Activated T-cell treated with anti-CD3 and anti-CD28 coated beads, Interleukin-2, amount 50 U/mL, for 24 hours (primary cell): ENCODE results near the gene PLVAP.
A peak's percentile ranks its signal among the peaks of the same experiment; 100 is the strongest.

ENCODE experiments used
- DNase-seq: peaks from one replicate; pipeline ENCODE4 v3.0.0-alpha.2; 2020
- H3K27ac Mint-ChIP-seq: 2 replicates; pipeline ENCODE4 v1.8.0; 2020; ENCODE audit warnings: mild to moderate bottlenecking, mixed read lengths
- H3K27me3 Mint-ChIP-seq: 2 replicates; pipeline ENCODE4 v1.8.0; 2020; ENCODE audit warnings: mixed read lengths
- H3K36me3 Mint-ChIP-seq: 2 replicates; pipeline ENCODE4 v1.8.0; 2020; ENCODE audit warnings: low read depth, mixed read lengths
- H3K4me1 Mint-ChIP-seq: 2 replicates; pipeline ENCODE4 v1.8.0; 2020; ENCODE audit warnings: low read depth, mixed read lengths
- H3K4me3 Mint-ChIP-seq: 2 replicates; pipeline ENCODE4 v1.8.0; 2020; ENCODE audit warnings: mild to moderate bottlenecking, moderate library complexity, mixed read lengths
- H3K9me3 Mint-ChIP-seq: 2 replicates; pipeline ENCODE4 v1.8.0; 2020; ENCODE audit warnings: mixed read lengths

Gene PLVAP

DNA sequence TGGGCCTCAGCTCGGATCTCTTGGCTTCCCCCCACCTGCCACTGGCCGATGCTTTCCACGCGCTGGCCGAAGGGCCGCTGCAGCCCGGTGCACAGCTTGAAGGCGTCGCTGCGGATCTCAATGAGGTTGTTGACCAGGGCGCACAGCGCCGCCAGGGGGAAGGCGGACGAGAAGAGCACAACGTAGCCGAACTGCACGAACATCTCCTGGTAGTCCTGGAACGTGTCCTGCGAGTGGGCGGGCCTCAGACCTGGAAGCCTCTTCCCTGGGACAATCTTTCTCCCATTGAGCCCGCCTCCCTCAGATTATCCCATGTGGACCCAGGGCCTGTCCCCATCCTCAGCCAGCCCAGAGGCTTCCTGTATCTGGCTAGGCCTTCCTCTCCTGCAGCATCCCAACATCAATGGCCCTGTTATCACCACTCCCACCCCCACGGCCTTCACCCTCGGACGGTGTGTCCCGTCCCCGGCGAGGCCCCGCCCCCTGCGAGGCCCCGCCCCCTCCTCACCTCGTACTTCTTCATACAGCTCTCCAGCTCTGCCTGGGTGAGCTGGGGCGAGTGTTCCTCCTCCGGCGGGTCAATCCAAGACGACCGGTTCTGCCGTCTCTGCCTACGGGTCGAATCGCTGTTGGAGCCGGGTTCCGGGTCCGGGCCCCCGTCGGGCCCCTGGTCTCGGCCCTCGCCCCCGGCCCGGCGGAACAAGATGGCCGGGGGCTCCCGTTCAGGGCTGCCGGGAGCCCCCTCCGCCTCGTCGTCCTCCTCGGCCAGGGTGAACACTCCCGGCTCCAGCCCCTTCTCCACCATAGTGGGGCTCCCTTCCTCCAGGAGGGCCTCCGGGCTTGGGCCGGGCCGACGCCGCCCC is 49.3 kb downstream of the PLVAP start:
- H3K4me1 Mint-ChIP-seq: peaks cover 15% of the 10 kb centered on the region
- DNase-seq: peak; percentile 77
- H3K9me3 Mint-ChIP-seq: no peaks in the 10 kb centered on the region
- peaks cover 2% of the 10 kb centered on the region for H3K36me3 Mint-ChIP-seq
- peak overlapping the region; percentile 58 for H3K4me3 Mint-ChIP-seq
- no peaks in the 10 kb centered on the region for H3K27me3 Mint-ChIP-seq
- no peak overlapping the region for H3K27ac Mint-ChIP-seq

DNA sequence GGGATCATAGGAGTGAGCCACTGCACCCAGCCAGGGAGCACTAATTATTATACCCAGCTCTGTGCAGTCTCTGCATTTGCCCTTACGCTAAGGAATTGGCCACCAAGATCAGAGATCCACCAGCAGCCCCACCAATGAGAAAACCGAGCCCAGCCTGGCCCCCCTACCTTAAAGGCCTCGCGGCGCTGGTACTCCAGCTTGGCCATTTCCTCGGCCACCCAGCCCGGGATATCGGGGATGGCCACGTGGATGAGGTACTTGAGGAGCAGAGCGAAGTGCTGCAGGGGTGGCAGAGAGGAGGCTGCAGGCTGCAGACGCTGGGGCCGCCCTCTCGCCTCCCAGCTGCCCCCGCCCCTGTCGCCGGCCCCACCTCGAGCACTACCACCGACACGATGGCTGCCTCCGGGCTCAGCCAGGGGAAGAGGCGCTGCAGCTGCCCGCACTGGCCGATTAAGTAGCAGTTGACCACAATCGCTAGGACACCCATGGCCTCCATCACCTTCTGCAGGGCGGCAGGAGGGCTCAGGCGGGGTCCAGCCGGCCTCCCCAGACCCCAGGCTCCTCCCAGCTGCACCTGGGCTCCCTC is 50.0 kb downstream of the PLVAP start:
- Mint-ChIP-seq H3K36me3 (peaks cover 8% of the 10 kb centered on the region), H3K27me3 (no peaks in the 10 kb centered on the region), H3K27ac (no peak overlapping the region), H3K4me3 (no peak overlapping the region), H3K4me1 (peaks cover 11% of the 10 kb centered on the region), H3K9me3 (no peaks in the 10 kb centered on the region)
- DNase-seq: no peak

DNA sequence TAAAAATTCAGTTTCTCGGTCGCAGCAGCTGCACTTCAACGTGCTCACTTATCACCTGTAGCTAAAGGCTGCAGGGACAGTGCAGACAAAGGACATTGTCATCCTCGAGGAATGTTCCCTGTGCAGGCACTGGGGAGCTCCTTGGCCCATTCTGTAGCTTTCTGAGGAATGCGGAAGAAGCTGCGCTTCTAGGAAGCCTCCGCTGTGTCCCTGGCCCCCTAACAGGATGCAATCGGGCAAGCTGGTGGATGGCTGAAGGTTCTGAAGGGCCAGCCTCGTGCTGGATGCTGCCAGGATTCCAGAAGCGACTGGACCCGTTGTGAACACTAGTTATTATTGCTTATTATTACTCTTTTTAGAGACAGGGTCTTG is 50.6 kb downstream of the PLVAP start:
- no peak for DNase-seq
- peaks cover 10% of the 10 kb centered on the region for H3K36me3 Mint-ChIP-seq
- no peaks in the 10 kb centered on the region for H3K27me3 Mint-ChIP-seq
- peaks cover 11% of the 10 kb centered on the region for H3K4me1 Mint-ChIP-seq
- no peak overlapping the region for H3K27ac Mint-ChIP-seq
- H3K9me3 Mint-ChIP-seq: no peaks in the 10 kb centered on the region
- H3K4me3 Mint-ChIP-seq: no peak overlapping the region

DNA sequence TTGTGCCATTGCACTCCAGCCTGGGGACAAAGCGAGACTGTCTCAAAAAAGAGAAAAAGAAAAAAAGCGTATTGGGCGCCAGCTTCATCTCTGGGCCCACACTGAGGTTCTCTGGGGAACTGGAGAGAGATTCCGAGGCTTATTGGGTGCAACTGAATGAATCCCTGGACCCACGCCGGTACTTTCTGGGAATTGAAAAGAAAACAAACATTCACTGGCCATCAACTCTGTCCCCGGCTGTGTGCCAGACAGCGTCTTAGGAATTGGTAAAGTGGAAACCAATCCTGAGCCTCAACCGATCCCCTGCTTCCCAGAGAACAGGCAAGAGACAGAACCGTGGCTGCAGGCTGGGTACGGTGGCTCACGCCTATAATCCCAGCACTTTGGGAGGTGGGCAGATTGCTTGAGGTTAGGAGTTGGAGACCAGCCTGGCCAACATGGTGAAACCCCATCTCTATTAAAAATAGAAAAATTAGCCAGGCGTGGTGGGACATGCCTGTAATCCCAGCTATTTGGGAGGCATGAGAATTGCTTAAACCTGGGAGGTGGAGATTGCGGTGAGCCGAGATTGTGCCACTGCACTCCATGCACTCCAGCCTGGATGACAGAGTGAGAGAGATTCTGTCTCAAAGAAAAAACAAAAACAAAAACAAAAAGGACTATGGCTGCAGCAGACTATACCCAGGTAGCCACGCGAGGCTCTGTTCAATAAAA is 51.1 kb downstream of the PLVAP start:
- H3K36me3 Mint-ChIP-seq: peaks cover 13% of the 10 kb centered on the region
- no peak for DNase-seq
- H3K9me3 Mint-ChIP-seq: no peaks in the 10 kb centered on the region
- H3K4me3 Mint-ChIP-seq: no peak overlapping the region
- H3K4me1 Mint-ChIP-seq: peaks cover 11% of the 10 kb centered on the region
- no peak overlapping the region for H3K27ac Mint-ChIP-seq
- no peaks in the 10 kb centered on the region for H3K27me3 Mint-ChIP-seq

DNA sequence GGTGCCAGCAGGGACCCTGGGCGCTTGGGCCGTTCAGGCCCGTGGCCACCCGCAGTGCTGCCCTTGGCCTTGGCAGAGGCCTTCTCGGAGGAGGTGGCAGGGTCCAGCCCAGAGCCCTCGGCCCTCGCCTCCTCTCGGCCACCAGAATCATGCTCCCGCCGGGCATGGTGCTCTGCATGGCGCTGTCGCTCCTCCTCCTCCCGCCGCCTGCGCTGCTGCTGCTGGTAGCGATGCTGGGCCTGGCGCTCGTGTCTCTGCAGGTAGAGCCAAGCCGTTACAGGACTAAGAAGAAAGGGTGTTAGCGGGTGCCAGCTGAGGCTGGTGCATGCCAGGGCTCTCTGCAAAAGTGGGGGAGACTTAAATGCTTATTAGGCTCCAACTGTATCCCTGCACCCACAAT is 52.0 kb downstream of the PLVAP start:
- no peak overlapping the region for H3K4me3 Mint-ChIP-seq
- no peak overlapping the region for H3K27ac Mint-ChIP-seq
- no peak for DNase-seq
- no peaks in the 10 kb centered on the region for H3K9me3 Mint-ChIP-seq
- peaks cover 22% of the 10 kb centered on the region for H3K36me3 Mint-ChIP-seq
- no peaks in the 10 kb centered on the region for H3K27me3 Mint-ChIP-seq
- H3K4me1 Mint-ChIP-seq: peaks cover 10% of the 10 kb centered on the region

DNA sequence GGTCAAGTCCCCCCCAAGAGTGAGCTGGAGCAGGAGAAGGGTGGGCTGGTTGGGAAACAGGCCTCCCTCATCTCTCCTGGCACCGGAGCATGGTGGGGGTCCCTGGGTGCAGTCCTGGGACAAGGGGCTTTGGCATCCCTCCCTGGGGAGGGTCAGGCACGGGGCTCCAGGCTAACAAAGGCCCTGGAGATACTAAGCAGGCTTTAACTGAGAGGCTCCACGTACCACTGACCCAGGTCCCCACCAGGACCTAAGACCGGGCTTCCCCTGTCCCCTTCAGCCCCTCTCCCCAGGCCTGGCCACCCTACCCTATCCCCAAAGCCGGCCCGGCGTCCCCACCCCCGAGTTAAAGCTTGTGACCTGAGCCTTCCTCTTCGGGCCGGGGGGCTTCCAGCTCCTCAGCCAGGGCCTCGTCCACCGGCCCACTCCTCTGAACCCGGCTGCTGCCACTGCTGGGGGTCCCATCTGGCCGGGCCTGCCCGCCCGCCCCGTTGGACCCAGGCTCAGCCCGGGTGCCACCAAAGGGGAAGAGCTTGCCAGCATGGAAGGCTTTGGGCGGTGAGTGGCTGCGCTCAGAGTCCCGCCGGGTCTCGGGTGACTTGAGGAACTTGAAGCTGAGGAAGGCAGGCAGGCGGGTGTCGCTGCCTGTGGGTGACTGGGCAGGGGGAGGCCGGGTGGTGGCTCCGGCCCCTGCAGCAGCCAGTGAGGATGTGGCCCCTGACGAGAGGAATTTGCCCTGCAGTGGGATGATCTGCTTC is 52.6 kb downstream of the PLVAP start:
- peaks cover 28% of the 10 kb centered on the region for H3K36me3 Mint-ChIP-seq
- H3K4me3 Mint-ChIP-seq: no peak overlapping the region
- H3K9me3 Mint-ChIP-seq: no peaks in the 10 kb centered on the region

DNA sequence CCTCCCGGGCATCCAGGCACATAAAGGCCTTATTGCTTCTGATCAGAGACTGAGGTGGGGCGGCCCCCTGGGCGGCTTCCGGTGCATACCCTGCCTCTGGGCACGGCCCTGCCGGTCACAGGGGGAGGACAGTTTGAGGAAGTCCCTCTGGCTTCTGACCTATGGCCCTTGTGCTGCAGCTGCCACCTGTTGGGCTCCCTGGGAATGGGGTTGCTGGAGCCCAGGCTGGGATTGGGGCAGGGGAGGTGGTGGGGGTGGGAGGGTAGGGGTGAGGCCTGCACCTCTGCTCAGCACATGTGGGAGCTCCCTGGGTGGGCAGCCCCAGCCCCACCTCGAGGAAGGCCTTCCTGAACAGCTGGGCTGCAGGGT is 53.2 kb downstream of the PLVAP start:
- Mint-ChIP-seq H3K4me1 (peaks cover 6% of the 10 kb centered on the region), H3K9me3 (no peaks in the 10 kb centered on the region), H3K27me3 (no peaks in the 10 kb centered on the region), H3K36me3 (peaks cover 34% of the 10 kb centered on the region), H3K27ac (no peak overlapping the region), H3K4me3 (no peak overlapping the region)
- DNase-seq: no peak

More for the DNA sequence above, 52.6 kb downstream of the PLVAP start:
- Mint-ChIP-seq H3K27ac (no peak overlapping the region), H3K4me1 (peaks cover 7% of the 10 kb centered on the region), H3K27me3 (no peaks in the 10 kb centered on the region)
- DNase-seq: no peak

DNA sequence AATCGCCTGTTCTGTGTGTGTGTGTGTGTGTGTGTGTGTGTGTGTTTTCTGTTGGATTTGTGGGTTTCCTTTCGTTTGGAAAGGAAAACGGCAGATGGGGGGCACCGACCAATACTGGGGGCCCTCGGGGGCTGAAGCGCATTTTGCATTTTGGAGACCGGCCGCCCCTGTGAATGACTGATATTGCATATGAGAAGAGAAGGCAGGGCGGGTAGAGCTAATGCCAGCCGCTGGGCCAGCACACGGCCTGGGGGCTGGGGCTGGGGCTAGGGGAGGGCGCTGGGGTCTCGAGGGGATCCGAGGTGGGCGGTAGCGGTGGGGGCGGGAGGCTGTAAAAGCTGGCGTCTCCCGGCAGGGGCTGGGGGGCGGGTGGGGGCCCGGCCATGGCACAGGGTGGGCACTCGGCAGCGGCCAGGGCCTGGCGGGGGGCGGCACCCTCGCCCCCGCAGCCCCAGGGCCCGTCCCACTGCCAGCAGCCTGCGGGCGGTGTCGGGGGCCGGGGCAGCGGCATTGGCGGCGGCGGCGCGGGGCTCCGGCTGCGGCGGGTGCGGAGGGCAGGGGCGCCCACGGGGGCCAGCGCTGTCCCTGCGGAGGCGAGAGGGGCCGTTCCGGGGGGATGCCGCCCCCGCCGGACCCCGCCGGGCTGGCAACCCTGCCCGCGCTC is 53.7 kb downstream of the PLVAP start:
- no peak for DNase-seq
- no peaks in the 10 kb centered on the region for H3K9me3 Mint-ChIP-seq
- peaks cover 5% of the 10 kb centered on the region for H3K4me1 Mint-ChIP-seq
- H3K27me3 Mint-ChIP-seq: no peaks in the 10 kb centered on the region
- no peak overlapping the region for H3K27ac Mint-ChIP-seq
- H3K4me3 Mint-ChIP-seq: no peak overlapping the region
- peaks cover 36% of the 10 kb centered on the region for H3K36me3 Mint-ChIP-seq

DNA sequence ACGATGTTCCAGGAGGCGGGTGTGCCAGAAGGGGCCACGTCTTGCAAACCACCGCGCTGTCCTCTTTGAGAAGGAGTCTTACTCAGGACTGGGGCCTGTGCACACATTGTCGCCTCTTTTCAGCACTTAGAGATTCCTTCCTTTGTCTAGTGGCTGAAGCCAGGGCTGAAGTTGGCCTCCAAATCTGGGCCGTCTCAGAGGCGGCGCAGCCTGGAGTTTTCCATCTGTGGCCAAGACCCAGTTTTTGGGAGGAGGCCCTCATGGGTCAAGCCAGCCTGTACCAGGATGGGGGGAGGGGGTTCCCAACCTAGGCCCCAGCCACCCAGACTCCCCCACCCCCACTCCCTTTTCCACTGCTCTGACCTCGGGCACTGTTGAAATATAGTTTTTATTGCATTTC is 54.3 kb downstream of the PLVAP start:
- no peaks in the 10 kb centered on the region for H3K27me3 Mint-ChIP-seq
- no peak overlapping the region for H3K4me3 Mint-ChIP-seq
- H3K9me3 Mint-ChIP-seq: no peaks in the 10 kb centered on the region
- no peak for DNase-seq
- peak overlapping the region; percentile 71 for H3K27ac Mint-ChIP-seq
- H3K4me1 Mint-ChIP-seq: peaks cover 3% of the 10 kb centered on the region
- peaks cover 37% of the 10 kb centered on the region for H3K36me3 Mint-ChIP-seq

DNA sequence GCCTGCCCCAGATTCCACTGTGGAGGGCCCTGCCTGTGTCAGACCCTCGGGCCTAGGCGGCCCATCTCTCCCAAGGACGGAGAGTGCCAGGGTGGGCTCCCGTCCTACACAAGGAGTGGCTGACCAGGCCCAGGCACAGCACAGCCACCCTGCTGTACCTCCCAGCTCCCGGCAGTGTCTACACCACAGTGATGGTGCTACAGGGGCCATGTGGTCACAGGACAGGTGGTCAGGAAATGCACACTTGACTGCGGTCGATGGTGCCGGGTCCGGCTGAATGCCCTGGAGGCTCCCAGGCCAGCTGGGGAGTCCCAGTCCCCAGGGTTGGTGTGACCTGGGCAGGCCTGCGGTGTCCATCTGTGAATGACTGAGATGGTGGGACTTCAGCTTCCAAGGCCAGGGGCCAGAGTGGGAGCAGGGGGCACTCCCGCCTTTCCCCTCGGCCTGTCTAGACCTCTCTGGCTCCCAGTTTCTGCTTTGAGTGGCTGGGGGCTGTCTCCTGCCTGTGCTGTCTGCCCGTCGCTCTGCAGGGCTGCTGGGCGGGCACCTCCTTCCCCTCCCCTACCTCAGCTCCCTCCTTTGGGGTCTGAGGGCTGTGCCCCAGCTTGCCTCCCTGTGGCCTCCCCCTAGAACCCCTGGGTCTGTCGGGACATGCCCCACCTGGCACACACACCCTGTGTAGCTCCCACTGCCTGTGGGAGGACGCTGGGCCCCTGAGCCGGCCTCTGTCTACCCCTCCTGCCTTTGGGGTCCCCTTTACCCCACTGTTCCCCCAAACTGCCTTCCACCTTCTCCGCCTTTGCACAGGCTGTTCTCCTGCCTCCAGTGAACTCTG is 55.3 kb downstream of the PLVAP start:
- no peaks in the 10 kb centered on the region for H3K27me3 Mint-ChIP-seq
- no peak overlapping the region for H3K4me3 Mint-ChIP-seq
- no peak for DNase-seq
- H3K9me3 Mint-ChIP-seq: no peaks in the 10 kb centered on the region
- peaks cover 47% of the 10 kb centered on the region for H3K36me3 Mint-ChIP-seq
- H3K27ac Mint-ChIP-seq: peak overlapping the region; percentile 71
- peaks cover 2% of the 10 kb centered on the region for H3K4me1 Mint-ChIP-seq

DNA sequence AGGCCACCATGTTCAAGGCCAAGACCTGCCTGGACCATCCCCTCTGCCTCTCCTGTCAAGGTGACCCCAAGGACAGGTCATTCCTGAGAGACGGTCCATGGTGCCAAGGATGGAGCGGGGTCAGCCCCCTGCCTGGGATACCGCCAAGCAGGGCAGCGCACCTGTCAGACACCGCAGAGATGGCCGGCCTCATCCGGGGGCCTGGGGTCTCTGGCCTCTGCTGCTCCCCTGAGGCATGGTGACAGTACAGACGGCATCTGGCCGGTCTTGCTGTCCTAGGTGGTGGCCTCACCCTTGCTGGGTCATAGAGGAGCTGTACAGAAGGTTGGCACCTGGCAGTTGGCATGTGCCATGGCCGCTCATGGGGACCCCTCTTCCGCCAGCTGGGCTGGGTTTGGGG is 56.7 kb downstream of the PLVAP start:
- no peaks in the 10 kb centered on the region for H3K9me3 Mint-ChIP-seq
- no peak for DNase-seq
- H3K36me3 Mint-ChIP-seq: peaks cover 60% of the 10 kb centered on the region
- no peak overlapping the region for H3K27ac Mint-ChIP-seq
- peaks cover 6% of the 10 kb centered on the region for H3K4me1 Mint-ChIP-seq
- no peaks in the 10 kb centered on the region for H3K27me3 Mint-ChIP-seq
- no peak overlapping the region for H3K4me3 Mint-ChIP-seq

DNA sequence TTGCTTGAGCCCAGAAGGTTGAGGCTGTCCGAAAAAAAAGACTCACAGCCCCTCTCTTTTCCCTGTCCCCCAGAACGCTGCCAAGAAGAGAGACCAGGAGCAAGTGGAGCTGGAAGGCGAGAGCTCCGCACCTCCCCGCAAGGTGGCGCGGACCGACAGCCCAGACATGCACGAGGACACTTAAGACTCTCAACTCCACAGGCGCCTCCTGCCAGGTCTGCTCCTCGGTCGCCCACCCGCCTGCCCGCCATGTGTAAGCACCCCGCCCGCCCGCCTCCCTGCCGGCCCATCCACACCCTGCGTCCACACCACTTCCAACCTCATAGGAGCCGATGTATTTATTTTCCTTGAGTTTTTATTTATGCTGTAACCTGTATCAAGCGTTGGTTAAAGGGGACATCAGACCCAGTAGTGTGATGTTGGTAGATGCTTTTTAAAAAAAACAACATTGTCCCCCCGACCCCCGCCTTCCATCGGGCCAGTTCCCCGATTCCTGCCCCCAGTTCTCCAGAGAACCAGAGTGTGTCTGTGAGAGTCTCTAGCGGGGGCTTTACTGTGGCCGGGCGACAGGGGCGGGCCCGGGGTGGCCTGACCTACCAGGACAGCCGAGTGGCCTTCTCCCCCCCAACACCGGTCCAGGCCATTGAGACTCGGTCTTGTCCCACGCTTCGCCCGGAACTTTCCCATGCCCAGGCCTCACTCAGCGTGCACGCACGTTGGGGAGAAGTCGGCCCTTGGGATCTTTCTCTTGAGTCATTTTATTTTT is 57.5 kb downstream of the PLVAP start:
- Mint-ChIP-seq H3K36me3 (peaks cover 64% of the 10 kb centered on the region), H3K27ac (no peak overlapping the region)

DNA sequence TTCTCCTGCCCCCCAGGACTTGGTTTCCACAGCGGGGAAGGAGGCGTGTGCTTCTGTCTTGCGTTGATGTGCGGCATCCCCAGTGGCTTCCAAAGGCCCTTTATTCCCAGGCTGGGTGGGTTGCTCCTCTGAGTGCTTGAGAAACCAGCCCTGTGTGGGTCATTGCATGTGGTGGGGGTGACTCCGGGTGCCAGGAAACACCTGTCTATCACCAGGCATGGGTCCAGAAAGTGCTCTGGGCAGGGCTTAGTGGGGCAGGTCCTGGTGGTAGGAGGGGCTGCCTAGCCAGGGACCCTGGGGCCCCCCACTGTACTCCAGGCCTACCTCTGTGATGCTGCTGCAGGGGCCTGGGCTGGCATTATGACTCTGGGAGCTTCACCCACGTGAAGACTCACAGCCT is 58.2 kb downstream of the PLVAP start:
- peaks cover 71% of the 10 kb centered on the region for H3K36me3 Mint-ChIP-seq
- H3K27ac Mint-ChIP-seq: no peak overlapping the region
- peaks cover 6% of the 10 kb centered on the region for H3K4me1 Mint-ChIP-seq

More for the DNA sequence above, 57.5 kb downstream of the PLVAP start:
- Mint-ChIP-seq H3K4me1 (peaks cover 6% of the 10 kb centered on the region), H3K4me3 (no peak overlapping the region), H3K27me3 (no peaks in the 10 kb centered on the region), H3K9me3 (no peaks in the 10 kb centered on the region)
- no peak for DNase-seq

More for the DNA sequence above, 58.2 kb downstream of the PLVAP start:
- Mint-ChIP-seq H3K27me3 (no peaks in the 10 kb centered on the region), H3K9me3 (no peaks in the 10 kb centered on the region), H3K4me3 (no peak overlapping the region)
- no peak for DNase-seq
